Karpas-422 (cell line): ENCODE measurements around the gene MYMK. TPM values are rescaled to one million over a fixed set of nuclear protein-coding genes. Genes with fewer than 3 reads are reported as not detected.

Experiments
- DNase-seq: peaks from one replicate; pipeline ENCODE4 v3.0.0-alpha.2; 2015
- H2AFZ ChIP-seq: fragments of 200-600 bp; sonication (generic); 2 replicates; pipeline ENCODE4 v1.6.1; 2014; ENCODE audit warnings: antibody characterized with exemption, low read length, mixed read lengths
- H3K27ac ChIP-seq: fragments of 200-600 bp; sonication (generic); 2 replicates; pipeline ENCODE4 v1.5.1; 2014; ENCODE audit warnings: mild to moderate bottlenecking, low read length, moderate library complexity
- H3K27me3 ChIP-seq: fragments of 200-600 bp; sonication (generic); 2 replicates; pipeline ENCODE4 v1.6.1; 2014; ENCODE audit warnings: low read length, mixed read lengths
- H3K36me3 ChIP-seq: fragments of 200-600 bp; sonication (generic); 2 replicates; pipeline ENCODE4 v1.6.1; 2014; ENCODE audit warnings: low read length, mixed read lengths; ENCODE audit not compliant: insufficient read depth
- H3K4me1 ChIP-seq: fragments of 200-600 bp; sonication (generic); 2 replicates; pipeline ENCODE4 v1.6.1; 2014; ENCODE audit warnings: mild to moderate bottlenecking, low read length, mixed read lengths
- H3K4me2 ChIP-seq: fragments of 200-600 bp; sonication (generic); 2 replicates; pipeline ENCODE4 v1.6.1; 2014; ENCODE audit warnings: low read length, low read depth, mild to moderate bottlenecking; ENCODE audit not compliant: poor library complexity, severe bottlenecking
- H3K4me3 ChIP-seq: fragments of 200-600 bp; sonication (generic); 2 replicates; pipeline ENCODE4 v1.5.1; 2014; ENCODE audit warnings: mild to moderate bottlenecking, antibody characterized with exemption, low read length, mixed read lengths
- H3K79me2 ChIP-seq: fragments of 200-600 bp; sonication (generic); 2 replicates; pipeline ENCODE4 v1.6.1; 2014; ENCODE audit warnings: mild to moderate bottlenecking, low read length, mixed read lengths
- H3K9ac ChIP-seq: fragments of 200-600 bp; sonication (generic); 2 replicates; pipeline ENCODE4 v1.6.0; 2014; ENCODE audit warnings: low read length
- H3K9me2 ChIP-seq: fragments of 200-600 bp; sonication (generic), shearing (Covaris generic); replicated peaks from 2 replicates; pipeline ENCODE4 v1.6.0; 2014; ENCODE audit warnings: mild to moderate bottlenecking, low read length, moderate library complexity; ENCODE audit not compliant: insufficient read depth
- H3K9me3 ChIP-seq: fragments of 300-700, 200-600 bp; sonication (generic); 2 replicates; pipeline ENCODE4 v1.6.1; 2014; ENCODE audit warnings: low read length, mixed read lengths
- H4K20me1 ChIP-seq: fragments of 200-600 bp; sonication (generic); 2 replicates; pipeline ENCODE4 v1.6.1; 2014; ENCODE audit warnings: mild to moderate bottlenecking, antibody characterized with exemption, low read length, low read depth; ENCODE audit not compliant: insufficient read depth
- total RNA-seq: library from RNA; depleted of rRNA; stranded (reverse); fragments of >200 nt; shearing (Covaris generic); gene quantifications from 2 replicates; pipeline ENCODE4 v1.2.3, GENCODE V29; 2014; ENCODE audit warnings: low replicate concordance

Gene MYMK
- total RNA-seq, 1 experiment from 2014 or later: not detected

- Histone ChIP-seq H3K9me2 (no peaks in the 10 kb centered on the region), H3K27me3 (no peaks in the 10 kb centered on the region), H4K20me1 (no peaks in the 10 kb centered on the region)
These were observed 3.5 kb upstream of the MYMK start for GRCh38 chr9:133528001-133528875.

GRCh38 chr9:133527444-133527920 lies 2.7 kb upstream of the MYMK start:
- no peaks in the 10 kb centered on the region for H4K20me1 ChIP-seq
- no peaks in the 10 kb centered on the region for H3K9me2 ChIP-seq
- H3K4me3 ChIP-seq: no peak overlapping the region
- H2AFZ ChIP-seq: no peak overlapping the region
- H3K9ac ChIP-seq: no peak overlapping the region
- no peak for DNase-seq
- H3K9me3 ChIP-seq: no peaks in the 10 kb centered on the region
- no peaks in the 10 kb centered on the region for H3K36me3 ChIP-seq
- no peaks in the 10 kb centered on the region for H3K27me3 ChIP-seq
- H3K4me1 ChIP-seq: no peaks in the 10 kb centered on the region
- H3K79me2 ChIP-seq: no peaks in the 10 kb centered on the region
- no peak overlapping the region for H3K27ac ChIP-seq
- no peak overlapping the region for H3K4me2 ChIP-seq

More at GRCh38 chr9:133528001-133528875, 3.5 kb upstream of the MYMK start:
- Histone ChIP-seq H3K27ac (no peak overlapping the region), H3K79me2 (no peaks in the 10 kb centered on the region), H3K9me3 (no peaks in the 10 kb centered on the region), H3K4me3 (no peak overlapping the region), H2AFZ (no peak overlapping the region), H3K4me1 (no peaks in the 10 kb centered on the region), H3K9ac (no peak overlapping the region), H3K36me3 (no peaks in the 10 kb centered on the region), H3K4me2 (no peak overlapping the region)
- no peak for DNase-seq

- Histone ChIP-seq H3K4me3 (no peak overlapping the region), H3K9ac (no peak overlapping the region), H3K36me3 (no peaks in the 10 kb centered on the region), H3K79me2 (no peaks in the 10 kb centered on the region), H3K4me2 (no peak overlapping the region), H3K27me3 (no peaks in the 10 kb centered on the region), H3K9me3 (no peaks in the 10 kb centered on the region), H3K4me1 (no peaks in the 10 kb centered on the region), H4K20me1 (no peaks in the 10 kb centered on the region; the same call in 1 of the 2 replicates), H3K9me2 (no peaks in the 10 kb centered on the region), H3K27ac (no peak overlapping the region), H2AFZ (no peak overlapping the region)
- no peak for DNase-seq
These were observed 2.1 kb upstream of the MYMK start for GRCh38 chr9:133526721-133527321.

- H4K20me1 ChIP-seq: no peaks in the 10 kb centered on the region; the same call in 1 of the 2 replicates
- H2AFZ ChIP-seq: no peak overlapping the region
- no peak overlapping the region for H3K9ac ChIP-seq
- no peak overlapping the region for H3K4me3 ChIP-seq
- DNase-seq: no peak
- no peaks in the 10 kb centered on the region for H3K79me2 ChIP-seq
- no peaks in the 10 kb centered on the region for H3K9me3 ChIP-seq
- H3K4me1 ChIP-seq: no peaks in the 10 kb centered on the region
- H3K27ac ChIP-seq: no peak overlapping the region
- no peak overlapping the region for H3K4me2 ChIP-seq
- H3K36me3 ChIP-seq: no peaks in the 10 kb centered on the region
- no peaks in the 10 kb centered on the region for H3K9me2 ChIP-seq
- no peaks in the 10 kb centered on the region for H3K27me3 ChIP-seq
These were observed 918 bp upstream of the MYMK start for GRCh38 chr9:133525677-133526076.

GRCh38 chr9:133524146-133524545 lies 613 bp downstream of the MYMK start:
- H3K27me3 ChIP-seq: no peaks in the 10 kb centered on the region
- H3K79me2 ChIP-seq: no peaks in the 10 kb centered on the region
- no peak overlapping the region for H3K4me2 ChIP-seq
- H3K27ac ChIP-seq: no peak overlapping the region
- H3K36me3 ChIP-seq: no peaks in the 10 kb centered on the region
- H3K9ac ChIP-seq: no peak overlapping the region
- no peaks in the 10 kb centered on the region; the same call in 1 of the 2 replicates for H4K20me1 ChIP-seq
- no peak overlapping the region for H3K4me3 ChIP-seq
- no peaks in the 10 kb centered on the region for H3K4me1 ChIP-seq
- no peak for DNase-seq
- H3K9me2 ChIP-seq: no peaks in the 10 kb centered on the region
- no peaks in the 10 kb centered on the region for H3K9me3 ChIP-seq
- H2AFZ ChIP-seq: no peak overlapping the region

GRCh38 chr9:133523106-133523505 lies 1.7 kb downstream of the MYMK start:
- Histone ChIP-seq H3K36me3 (no peaks in the 10 kb centered on the region), H3K9ac (no peak overlapping the region), H3K27me3 (no peaks in the 10 kb centered on the region), H3K4me1 (no peaks in the 10 kb centered on the region), H3K79me2 (no peaks in the 10 kb centered on the region), H2AFZ (no peak overlapping the region), H3K9me2 (no peaks in the 10 kb centered on the region), H4K20me1 (no peaks in the 10 kb centered on the region; the same call in 1 of the 2 replicates), H3K4me2 (no peak overlapping the region), H3K27ac (no peak overlapping the region), H3K4me3 (no peak overlapping the region), H3K9me3 (no peaks in the 10 kb centered on the region)
- no peak for DNase-seq

GRCh38 chr9:133522073-133522910 lies 2.5 kb downstream of the MYMK start:
- no peak overlapping the region for H3K9ac ChIP-seq
- no peaks in the 10 kb centered on the region for H3K79me2 ChIP-seq
- no peaks in the 10 kb centered on the region for H3K9me2 ChIP-seq
- no peak overlapping the region for H3K4me3 ChIP-seq
- no peak overlapping the region for H2AFZ ChIP-seq
- H3K4me1 ChIP-seq: no peaks in the 10 kb centered on the region
- no peaks in the 10 kb centered on the region for H3K27me3 ChIP-seq
- no peaks in the 10 kb centered on the region for H3K9me3 ChIP-seq
- no peaks in the 10 kb centered on the region for H3K36me3 ChIP-seq
- DNase-seq: no peak
- H3K27ac ChIP-seq: no peak overlapping the region
- no peak overlapping the region for H3K4me2 ChIP-seq
- H4K20me1 ChIP-seq: no peaks in the 10 kb centered on the region; the same call in 1 of the 2 replicates
